Measurements from ENCODE around the gene SMPD3.

Gene SMPD3

GRCh38 chr16:68406458-68407152 is 41.7 kb downstream of the SMPD3 start:
- in situ Hi-C loops (cut with MboI; ENCODE audit: low sequenced_read_pairs) = no loop called here

GRCh38 chr16:68404736-68405345 is 43.5 kb downstream of the SMPD3 start:
- in situ Hi-C loops (cut with MboI; ENCODE audit: low sequenced_read_pairs) = no loop called here

DNA sequence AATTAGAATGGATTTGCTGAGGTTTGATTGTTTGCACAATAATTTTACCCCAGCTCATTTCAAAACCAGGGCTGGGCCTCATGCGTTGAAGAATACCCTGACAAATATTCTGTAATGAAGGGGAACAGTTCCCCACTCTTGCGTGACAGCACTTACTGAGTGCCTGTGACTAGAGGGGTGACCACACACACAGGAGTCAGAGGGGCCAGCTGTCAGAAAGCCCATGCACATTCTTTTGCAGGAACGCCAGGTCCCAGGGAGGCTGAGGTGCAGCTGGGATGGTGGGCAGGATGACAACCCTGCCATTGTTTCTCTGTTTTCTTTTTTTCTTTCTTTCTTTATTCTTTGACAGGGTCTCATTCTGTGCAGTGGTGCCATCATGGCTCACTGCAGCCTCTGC is 44.6 kb downstream of the SMPD3 start:
- in situ Hi-C loops (cut with MboI; ENCODE audit: low sequenced_read_pairs) = no loop called here

DNA sequence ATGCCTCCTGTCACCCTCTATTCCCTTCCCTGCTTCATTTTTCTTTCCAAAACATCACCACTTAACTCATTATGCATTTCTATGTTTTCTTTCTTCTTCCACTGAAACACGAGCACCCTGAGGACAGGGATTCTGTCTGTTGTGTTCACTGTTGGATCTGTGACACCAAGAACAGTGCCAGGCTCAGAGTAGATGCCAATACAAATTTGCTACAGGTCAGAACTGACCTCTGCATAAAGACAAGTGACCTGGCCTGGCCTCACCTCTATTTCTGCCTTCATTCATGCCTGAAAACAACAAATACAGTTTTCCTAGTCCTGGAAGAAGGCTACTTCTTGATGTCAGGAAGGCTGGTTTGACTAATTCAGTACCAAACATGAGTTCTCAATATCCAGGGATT is 45.1 kb downstream of the SMPD3 start:
- in situ Hi-C loops (cut with MboI; ENCODE audit: low sequenced_read_pairs) = no loop called here

GRCh38 chr16:68402748-68403040 is 45.6 kb downstream of the SMPD3 start:
- in situ Hi-C loops (cut with MboI; ENCODE audit: low sequenced_read_pairs) = no loop called here

GRCh38 chr16:68401871-68402747 is 46.2 kb downstream of the SMPD3 start:
- in situ Hi-C loops (cut with MboI; ENCODE audit: low sequenced_read_pairs) = no loop called here

DNA sequence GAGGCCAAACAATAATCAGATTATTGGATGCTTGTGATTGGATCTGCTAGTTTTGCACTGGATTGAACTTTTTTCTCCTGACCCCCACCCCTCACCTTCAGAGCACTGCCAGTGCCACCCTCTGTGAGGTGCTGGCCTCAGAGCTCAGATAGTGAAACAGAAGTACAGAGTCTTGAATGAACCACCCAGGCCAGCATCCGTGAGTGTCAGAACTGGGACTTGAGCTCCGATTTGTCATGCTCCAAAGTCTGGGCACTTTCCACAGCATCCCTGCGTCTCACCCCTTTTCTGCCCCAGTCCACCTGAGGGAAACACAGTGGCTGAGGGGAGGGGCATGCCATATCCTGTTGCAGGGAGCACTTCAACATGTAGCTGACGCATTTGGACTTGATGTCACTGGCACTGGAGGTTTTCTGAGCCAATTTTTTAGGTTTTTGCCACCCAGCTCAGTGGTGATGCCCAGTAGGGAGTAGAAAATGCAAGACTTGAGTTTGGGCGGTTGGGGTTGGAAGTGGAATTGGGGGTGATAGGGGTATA is 47.3 kb downstream of the SMPD3 start:
- in situ Hi-C loops (cut with MboI; ENCODE audit: low sequenced_read_pairs) = no loop called here

DNA sequence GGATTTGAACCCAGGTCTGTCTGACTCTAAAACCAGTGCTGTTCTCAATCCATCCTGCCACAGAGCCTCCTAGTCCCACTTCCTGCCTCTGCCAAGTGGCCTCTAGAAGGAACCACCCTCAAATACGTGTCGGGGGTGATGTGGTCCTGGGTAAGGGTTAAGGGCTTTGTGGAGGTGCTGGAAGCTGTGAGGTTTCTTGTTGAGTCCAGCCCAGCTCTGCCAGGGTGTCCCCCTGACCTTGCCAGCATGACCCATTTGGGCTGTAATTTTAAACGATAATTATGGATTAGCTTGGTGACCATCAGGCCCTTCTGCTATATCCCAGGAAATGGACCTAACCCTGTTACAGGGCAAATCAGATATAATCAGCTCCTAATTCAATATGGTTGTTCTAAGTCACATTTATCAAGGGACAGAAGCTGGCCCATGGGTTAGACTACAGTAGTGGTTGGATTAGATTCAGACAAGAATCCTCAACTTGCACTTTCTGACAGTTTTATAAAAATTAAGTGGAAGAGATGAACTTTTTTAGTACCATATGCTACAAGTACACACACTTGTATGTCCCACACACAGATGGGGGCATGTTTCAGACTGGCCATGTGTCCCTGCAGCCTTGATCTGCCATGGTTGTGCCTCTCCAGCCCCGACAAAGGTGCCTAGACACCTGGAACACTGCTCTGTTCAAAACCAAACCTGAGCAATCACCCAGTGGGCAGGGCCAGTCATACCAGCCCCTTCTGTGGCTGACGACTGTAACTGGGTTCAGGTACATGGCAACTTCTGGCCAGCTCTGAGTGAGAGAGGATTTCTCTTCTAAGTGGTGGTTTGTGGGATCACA is 48.0 kb downstream of the SMPD3 start:
- in situ Hi-C loops (cut with MboI; ENCODE audit: low sequenced_read_pairs) = no loop called here

DNA sequence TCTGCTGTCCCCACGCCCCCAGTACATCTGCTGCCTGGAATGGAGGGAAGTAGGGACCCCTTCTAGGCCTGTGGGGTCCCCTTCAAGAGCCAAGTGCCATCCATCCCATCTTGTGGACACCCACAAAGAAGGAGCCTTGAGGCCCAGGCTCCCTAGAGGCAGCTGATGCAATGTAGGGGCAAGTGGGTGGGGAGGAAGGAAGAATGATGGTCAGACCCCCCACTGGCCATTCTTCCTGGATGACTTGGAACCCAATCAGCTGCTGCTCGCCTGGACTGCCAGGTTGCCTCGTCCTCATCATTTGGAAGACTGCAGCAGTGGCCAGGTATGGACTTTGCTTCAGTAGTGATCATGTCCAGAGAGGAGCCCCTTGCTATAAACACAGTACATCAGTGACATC is 48.9 kb downstream of the SMPD3 start:
- in situ Hi-C loops (cut with MboI; ENCODE audit: low sequenced_read_pairs) = no loop called here

DNA sequence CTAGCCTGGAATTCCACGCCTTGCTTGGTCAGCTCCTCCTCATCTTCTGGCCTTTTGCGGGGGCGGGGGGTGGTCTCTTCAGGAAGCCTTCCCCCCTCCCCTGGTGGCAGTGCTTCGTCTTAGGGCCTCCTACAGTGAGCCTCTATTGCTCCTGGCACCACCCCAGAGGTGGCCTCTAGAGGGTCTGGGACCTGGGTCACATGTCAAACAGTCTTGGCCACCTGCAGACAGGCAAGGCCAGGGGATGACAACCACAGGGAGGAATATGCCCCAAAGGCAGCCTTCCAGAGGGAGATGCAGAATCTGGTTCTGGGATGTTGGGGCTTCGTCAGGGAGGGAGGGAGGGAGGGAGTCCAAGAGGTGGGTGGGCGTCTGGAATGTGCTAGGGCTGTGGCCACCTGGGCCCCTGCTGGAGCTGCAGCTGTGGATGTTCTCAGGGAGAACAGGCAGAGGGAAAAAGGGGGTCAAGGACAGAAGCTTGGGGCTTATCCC is 50.6 kb downstream of the SMPD3 start:
- in situ Hi-C loops (cut with MboI; ENCODE audit: low sequenced_read_pairs) = no loop called here

DNA sequence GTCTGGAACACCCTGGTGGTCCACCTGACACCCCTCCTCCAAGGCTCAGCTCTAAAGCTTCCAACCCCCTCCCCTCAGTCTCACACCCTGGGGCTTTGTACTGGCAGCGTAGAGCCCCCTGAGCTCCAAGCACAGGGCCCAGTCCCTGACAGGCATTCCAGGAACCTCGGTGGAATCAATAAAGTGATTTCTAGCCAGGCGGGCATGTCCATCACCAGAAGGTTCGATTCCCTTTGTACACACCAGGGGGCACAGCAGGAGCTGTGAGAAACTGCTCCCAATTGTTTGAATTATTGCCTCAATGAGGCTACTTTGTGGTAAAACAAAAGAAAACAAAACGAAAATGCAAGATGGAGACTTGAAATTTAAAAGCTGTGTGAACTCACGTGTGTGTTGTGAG is 51.8 kb downstream of the SMPD3 start:
- in situ Hi-C loops (cut with MboI; ENCODE audit: low sequenced_read_pairs) = no loop called here

DNA sequence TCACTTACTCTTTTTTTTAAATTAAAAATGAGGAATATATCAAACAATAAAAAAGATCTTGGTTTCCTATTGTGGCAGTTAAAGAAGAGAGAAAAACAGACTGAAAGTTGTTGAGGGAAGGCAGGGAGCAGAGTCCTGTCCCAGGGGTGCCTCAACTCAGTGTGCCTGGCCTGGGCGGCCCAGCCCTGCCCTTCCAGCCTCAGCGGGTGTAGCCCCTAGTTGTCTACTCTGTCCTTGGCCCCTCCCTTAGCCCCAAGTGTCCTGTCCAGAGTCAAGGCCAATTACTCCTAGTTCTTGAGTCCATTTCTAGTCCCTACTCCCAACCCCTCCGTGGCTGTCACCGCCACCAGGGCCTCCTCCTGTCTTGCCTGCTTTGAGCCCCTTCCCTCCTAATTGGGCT is 52.5 kb downstream of the SMPD3 start:
- in situ Hi-C loops (cut with MboI; ENCODE audit: low sequenced_read_pairs) = no loop called here

- in situ Hi-C loops (cut with MboI; ENCODE audit: low sequenced_read_pairs) = no loop called here
Observed at GRCh38 chr16:68395167-68395786, 53.0 kb downstream of the SMPD3 start.

GRCh38 chr16:68393333-68393732 is 55.0 kb downstream of the SMPD3 start:
- in situ Hi-C loops (cut with MboI; ENCODE audit: low sequenced_read_pairs) = no loop called here

- in situ Hi-C loops (cut with MboI; ENCODE audit: low sequenced_read_pairs) = no loop called here
Observed at GRCh38 chr16:68389750-68390371, 58.4 kb downstream of the SMPD3 start.

DNA sequence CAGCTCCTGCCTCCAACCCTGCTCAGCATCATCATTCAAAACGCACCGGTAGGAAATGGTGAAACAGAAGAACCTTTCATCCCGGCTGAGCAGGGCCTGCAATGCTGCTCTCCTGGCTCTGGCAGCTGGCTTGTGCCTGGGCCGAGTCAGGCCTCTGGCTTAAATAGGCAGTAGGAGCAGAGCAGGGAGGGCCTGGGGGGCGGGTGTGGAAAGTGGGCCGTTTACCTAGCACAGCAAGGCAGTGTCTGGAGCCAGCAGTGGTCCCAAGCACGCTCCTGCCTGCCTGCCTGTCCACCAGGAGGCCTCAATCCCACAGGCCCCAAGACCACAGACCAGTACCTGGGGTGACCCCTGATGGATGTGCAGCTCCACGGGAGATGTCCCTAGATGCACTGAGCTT is 59.3 kb downstream of the SMPD3 start:
- in situ Hi-C loops (cut with MboI; ENCODE audit: low sequenced_read_pairs) = no loop called here

GRCh38 chr16:68388124-68388523 is 60.2 kb downstream of the SMPD3 start:
- in situ Hi-C loops (cut with MboI; ENCODE audit: low sequenced_read_pairs) = no loop called here

GRCh38 chr16:68387301-68387700 is 61.0 kb downstream of the SMPD3 start:
- in situ Hi-C loops (cut with MboI; ENCODE audit: low sequenced_read_pairs) = no loop called here

GRCh38 chr16:68386628-68387027 is 61.7 kb downstream of the SMPD3 start:
- in situ Hi-C loops (cut with MboI; ENCODE audit: low sequenced_read_pairs) = no loop called here

- in situ Hi-C loops (cut with MboI; ENCODE audit: low sequenced_read_pairs) = no loop called here
Observed at GRCh38 chr16:68385371-68385770, 62.9 kb downstream of the SMPD3 start.
